Activated gamma-delta T cell treated with Interleukin-2 at 50 U/mL for 16 hours (primary cell): ENCODE measurements around the gene UGGT1.
"Not testable (repeated sequence)": the region's sequence is repeated elsewhere in the genome, so short reads cannot be mapped to it uniquely, and the experiment has no call there.

Experiments used
- DNase-seq: peaks from one replicate; pipeline ENCODE4 v3.0.0-alpha.2; 2020

Gene UGGT1

GRCh38 chr2:128178149-128178649, 87.2 kb downstream of the UGGT1 start:
- DNase-seq = no peak

- peak; percentile 11 for DNase-seq
These were observed 87.9 kb downstream of the UGGT1 start for GRCh38 chr2:128178650-128179460.

GRCh38 chr2:128179461-128179755, 88.4 kb downstream of the UGGT1 start:
- DNase-seq = no peak

GRCh38 chr2:128180031-128180430, 89.0 kb downstream of the UGGT1 start:
- DNase-seq = no peak

GRCh38 chr2:128185576-128185975, 94.6 kb downstream of the UGGT1 start:
- no peak for DNase-seq

GRCh38 chr2:128187032-128187654, 96.1 kb downstream of the UGGT1 start:
- DNase-seq = no peak

GRCh38 chr2:128195435-128195984, 104.5 kb downstream of the UGGT1 start:
- DNase-seq = no peak

- DNase-seq = no peak
These were observed 105.0 kb downstream of the UGGT1 start for GRCh38 chr2:128196026-128196425.

- no peak for DNase-seq
These were observed 105.5 kb downstream of the UGGT1 start for GRCh38 chr2:128196471-128196931.

- DNase-seq = no peak
These were observed 106.1 kb downstream of the UGGT1 start for GRCh38 chr2:128197059-128197458.

GRCh38 chr2:128198656-128199055, 107.7 kb downstream of the UGGT1 start:
- DNase-seq = no peak

- DNase-seq = no peak
These were observed 108.1 kb downstream of the UGGT1 start for GRCh38 chr2:128199141-128199540.

GRCh38 chr2:128202791-128203190, 111.8 kb downstream of the UGGT1 start:
- DNase-seq = no peak

- no peak for DNase-seq
These were observed 115.2 kb downstream of the UGGT1 start for GRCh38 chr2:128206245-128206644.

- no peak for DNase-seq
These were observed 117.0 kb downstream of the UGGT1 start for GRCh38 chr2:128208023-128208422.

- not testable (repeated sequence) for DNase-seq
These were observed 117.8 kb downstream of the UGGT1 start for GRCh38 chr2:128208631-128209324.

- no peak for DNase-seq
These were observed 123.3 kb downstream of the UGGT1 start for GRCh38 chr2:128214251-128214650.

- no peak for DNase-seq
These were observed 124.0 kb downstream of the UGGT1 start for GRCh38 chr2:128214866-128215460.

- no peak for DNase-seq
These were observed 125.1 kb downstream of the UGGT1 start for GRCh38 chr2:128215897-128216642.

GRCh38 chr2:128217671-128218070, 126.7 kb downstream of the UGGT1 start:
- no peak for DNase-seq

- no peak for DNase-seq
These were observed 128.9 kb downstream of the UGGT1 start for GRCh38 chr2:128219891-128220290.

GRCh38 chr2:128227862-128228261, 136.9 kb downstream of the UGGT1 start:
- no peak for DNase-seq
